Fibroblast of gingiva (primary cell): Measurements from ENCODE around the gene VEGFC.

ENCODE experiments used
- DNase-seq: peaks from one replicate; pipeline ENCODE4 v3.0.0-alpha.2; 2011; ENCODE audit warnings: low read depth

The VEGFC gene

GRCh38 chr4:176676901-176677300 is 115.8 kb downstream of the VEGFC start:
- DNase-seq, result no peak

- no peak for DNase-seq
These were observed 116.9 kb downstream of the VEGFC start for GRCh38 chr4:176675810-176676209.

DNA sequence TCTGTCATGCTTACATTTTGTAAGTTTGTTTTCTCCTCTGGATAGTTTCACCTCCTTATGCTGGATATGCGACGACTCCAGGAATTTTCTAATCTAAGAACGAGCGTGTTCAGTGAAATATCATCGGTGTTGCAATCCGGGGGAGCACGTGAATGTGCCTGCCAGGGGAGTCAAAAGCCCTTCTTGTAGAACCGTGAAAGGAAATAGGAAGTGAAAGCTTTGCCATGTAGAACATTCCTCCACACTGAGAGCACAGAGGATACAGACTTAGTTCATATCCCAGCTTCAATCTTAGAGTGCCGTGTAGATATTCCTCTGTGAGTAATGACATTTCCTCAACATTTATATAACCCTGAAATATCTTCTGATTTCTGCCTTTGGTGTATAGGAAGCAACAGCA is 121.2 kb downstream of the VEGFC start:
- DNase-seq, result no peak

- DNase-seq, result no peak
These were observed 124.4 kb downstream of the VEGFC start for GRCh38 chr4:176668324-176668723.

GRCh38 chr4:176664964-176665363 is 127.8 kb downstream of the VEGFC start:
- no peak for DNase-seq

GRCh38 chr4:176660561-176660960 is 132.2 kb downstream of the VEGFC start:
- no peak for DNase-seq

DNA sequence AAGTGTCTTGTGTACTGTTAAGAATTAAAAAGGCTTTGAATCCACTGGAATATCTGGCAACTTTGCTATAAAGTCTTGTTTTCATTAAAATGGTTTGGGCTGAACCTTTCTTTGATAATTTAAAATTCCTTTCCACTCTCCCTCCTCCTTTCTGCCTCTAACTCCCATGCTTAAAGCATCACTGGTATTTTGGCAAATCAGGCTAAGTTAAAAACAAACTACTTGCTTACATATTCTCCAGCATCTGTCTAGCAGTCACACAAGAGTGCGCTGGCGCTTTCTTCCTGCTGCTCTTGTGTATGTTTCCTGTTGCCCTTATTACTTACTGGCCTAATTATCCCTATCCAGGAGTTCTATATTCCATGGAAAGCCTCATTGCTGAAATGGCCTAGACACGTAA is 136.6 kb downstream of the VEGFC start:
- peak; percentile 77 for DNase-seq

DNA sequence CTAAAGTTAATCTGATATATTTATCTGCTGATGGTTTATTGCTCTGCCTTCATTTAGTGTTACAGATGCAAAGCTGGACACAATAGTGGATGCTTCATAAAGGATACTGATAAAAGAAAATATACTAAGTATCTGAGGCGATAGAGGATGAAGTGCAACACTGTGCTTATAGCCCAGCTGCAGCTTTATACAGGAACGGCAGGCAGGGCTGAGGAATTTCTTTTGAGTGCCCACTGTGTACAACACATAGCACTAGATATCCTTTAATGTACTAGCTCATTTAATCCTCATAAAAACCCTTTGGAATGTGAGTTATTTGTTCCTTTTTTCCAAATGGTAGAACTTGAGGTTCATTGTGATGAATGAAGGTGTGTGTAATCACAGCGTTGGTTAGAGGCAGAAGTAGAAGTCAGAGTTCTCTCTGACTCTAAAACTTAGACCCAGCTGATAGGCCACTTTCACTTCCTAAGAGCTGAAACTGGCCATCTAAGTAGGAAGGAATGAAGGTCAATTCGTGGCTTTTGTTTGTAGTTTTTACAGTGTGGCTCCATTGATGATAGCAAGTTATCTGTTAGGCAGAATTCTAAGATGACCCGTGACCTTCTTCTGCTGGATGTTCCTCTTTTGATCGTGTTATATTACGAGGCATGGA is 138.0 kb downstream of the VEGFC start:
- no peak for DNase-seq

DNA sequence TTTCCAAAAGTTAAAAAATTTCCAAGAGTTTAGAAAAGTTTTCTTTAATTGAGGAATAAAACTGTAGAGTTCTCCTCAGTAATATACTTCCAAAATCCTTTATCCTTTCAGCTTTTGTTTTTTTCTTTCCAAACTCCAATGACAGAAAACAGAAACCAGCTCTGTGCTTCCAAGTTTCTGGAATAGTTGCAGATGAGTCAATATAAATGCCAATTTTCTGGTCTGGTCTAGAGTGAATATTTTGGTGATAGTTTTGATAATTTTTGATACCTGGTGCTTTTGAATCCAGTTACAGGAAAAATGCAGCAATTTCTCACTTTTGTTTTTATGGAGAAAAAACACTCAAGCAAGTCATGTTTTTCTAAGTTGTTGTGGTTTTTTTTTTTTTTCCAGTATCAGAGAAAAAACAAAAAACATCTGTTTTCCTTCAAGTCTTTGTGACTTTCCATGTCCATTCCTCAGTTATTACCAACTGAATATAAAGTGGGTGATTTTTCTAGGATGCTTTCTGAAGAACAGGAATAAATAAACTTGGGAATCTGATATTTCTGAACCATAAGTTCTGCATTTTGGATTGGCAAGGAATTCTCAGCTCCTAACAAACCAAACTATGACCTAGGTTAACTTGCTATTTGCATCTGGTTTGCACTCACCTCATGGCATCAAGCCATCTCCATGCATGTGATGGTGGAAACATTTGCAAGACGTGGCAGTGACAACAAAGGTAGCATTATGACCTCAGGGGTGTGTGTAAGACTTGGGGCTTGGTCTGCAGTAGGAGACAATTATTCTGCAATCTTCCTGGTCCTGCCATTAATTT is 139.1 kb downstream of the VEGFC start:
- peak; percentile 81 for DNase-seq

DNA sequence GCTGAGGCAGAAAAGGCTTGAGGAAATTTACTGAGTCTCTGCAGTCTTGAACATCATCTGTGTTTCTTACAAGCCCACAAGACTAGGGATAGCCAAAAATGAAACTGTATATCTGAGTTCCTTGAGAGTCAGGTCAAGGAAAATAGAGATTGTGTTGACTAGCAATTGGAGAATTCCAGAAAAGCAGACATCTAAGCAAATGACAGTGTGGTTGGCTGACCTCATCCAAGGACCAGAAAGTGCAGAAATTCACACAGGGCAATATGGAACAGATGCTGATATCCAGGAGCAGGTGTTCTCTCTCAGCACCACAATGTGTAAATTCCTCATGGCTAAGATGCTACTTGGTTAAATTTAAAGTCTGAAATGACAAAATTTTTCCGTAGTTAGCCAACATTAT is 146.4 kb downstream of the VEGFC start:
- no peak for DNase-seq

DNA sequence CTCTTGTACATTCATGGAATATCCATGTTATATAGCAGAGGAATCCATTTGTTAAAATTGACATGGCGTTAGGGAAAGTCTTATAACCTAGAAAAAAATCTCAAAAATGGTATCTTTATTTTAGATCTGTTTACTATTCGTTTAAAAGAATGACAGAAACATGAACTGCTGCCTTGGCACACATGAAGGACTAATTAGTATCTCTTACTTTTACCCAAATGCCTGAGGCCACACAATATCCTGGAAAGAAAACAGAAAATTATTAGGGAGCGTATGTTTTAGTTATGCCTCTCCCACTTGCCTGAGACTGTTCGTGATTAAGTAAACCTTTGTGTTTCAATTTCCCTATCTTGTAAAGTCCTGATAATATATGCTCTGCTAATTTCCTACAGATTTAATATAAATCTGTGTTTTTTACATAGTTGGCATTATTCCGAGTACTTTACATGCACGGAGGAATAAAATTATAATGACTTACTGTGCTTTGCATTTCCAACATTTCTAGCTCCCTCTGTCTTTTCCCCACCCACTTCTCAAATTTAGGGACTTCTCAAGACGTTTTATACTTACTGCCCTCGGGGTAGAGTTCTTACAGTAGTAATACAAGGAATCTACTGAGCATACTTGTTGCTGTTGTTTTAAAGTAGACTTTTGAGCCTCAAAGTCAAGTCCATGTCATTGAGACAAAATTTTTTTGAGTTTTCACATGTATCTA is 147.3 kb downstream of the VEGFC start:
- DNase-seq, result no peak

- no peak for DNase-seq
These were observed 150.2 kb downstream of the VEGFC start for GRCh38 chr4:176642472-176642871.

GRCh38 chr4:176641237-176641636 is 151.5 kb downstream of the VEGFC start:
- DNase-seq, result no peak

GRCh38 chr4:176638992-176639391 is 153.7 kb downstream of the VEGFC start:
- DNase-seq, result no peak

DNA sequence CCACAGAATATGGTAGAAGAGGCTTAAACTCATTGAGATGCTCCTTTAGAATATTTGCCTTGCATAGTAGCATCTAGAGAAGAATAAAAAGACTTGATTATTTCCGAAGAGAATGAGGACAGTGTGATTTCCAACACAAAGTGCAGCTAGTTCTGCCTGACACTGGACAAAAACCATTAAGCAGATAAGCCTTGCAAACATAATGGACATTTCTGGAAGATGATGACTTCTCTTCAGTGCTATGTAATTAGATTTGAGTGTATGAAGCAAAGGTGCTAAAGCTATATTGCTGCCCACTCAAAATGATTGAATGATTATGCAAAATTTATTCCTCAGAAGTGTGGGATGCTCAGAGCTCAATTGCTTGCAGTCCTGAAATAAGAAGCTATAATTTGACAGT is 156.4 kb downstream of the VEGFC start:
- DNase-seq, result no peak

- peak; percentile 88 for DNase-seq
These were observed 157.1 kb downstream of the VEGFC start for GRCh38 chr4:176635372-176636261.
